RWPE1 (cell line): ENCODE measurements around the gene FMNL1.
"Not testable (repeated sequence)": the region's sequence is repeated elsewhere in the genome, so short reads cannot be mapped to it uniquely, and the experiment has no call there.

Experiments used
- CTCF ChIA-PET: fragments of 350-600 bp; sonication (Branson Sonifier 250); formaldehyde crosslinking; extraction: SDS; loops from one replicate; lab custom pipeline; 2021; lab: Yijun Ruan, JAX
- POLR2A ChIA-PET: fragments of 400-600 bp; formaldehyde crosslinking; extraction: SDS; loops from one replicate; lab custom pipeline; 2020; ENCODE audit warnings: antibody characterized with exemption; ENCODE audit not compliant: low non-redundant PET; lab: Yijun Ruan, JAX
- DNase-seq: peaks from one replicate; pipeline ENCODE4 v3.0.0; 2012; ENCODE audit warnings: low spot score
- H3K27ac ChIP-seq: fragments of 450-650 bp; 2 replicates; pipeline ENCODE4 v1.5.1; 2017
- CTCF ChIP-seq: fragments of 450-650 bp; conservative IDR thresholded peaks from 2 replicates; pipeline ENCODE4 v1.5.1; 2017; ENCODE audit warnings: low read depth, mild to moderate bottlenecking

The FMNL1 gene

GRCh38 chr17:45251931-45252330 lies 30.2 kb downstream of the FMNL1 start:
- ChIA-PET CTCF (interaction anchor here (1.8 kb wide), 1 partner anchor 33 kb away, joined by 7 read pairs; no protein-coding TSS in a partner anchor), POLR2A (no interaction called here)
- H3K27ac ChIP-seq, result no peak overlapping the region
- no peak for DNase-seq
- no peak for TF ChIP-seq CTCF

- CTCF ChIA-PET, result interaction anchor here (1.8 kb wide), 1 partner anchor 34 kb away, joined by 7 read pairs; no protein-coding TSS in a partner anchor
- DNase-seq, H3K27ac ChIP-seq, POLR2A ChIA-PET: not testable (repeated sequence)
Measured at GRCh38 chr17:45253237-45253636, 31.6 kb downstream of the FMNL1 start.

DNA sequence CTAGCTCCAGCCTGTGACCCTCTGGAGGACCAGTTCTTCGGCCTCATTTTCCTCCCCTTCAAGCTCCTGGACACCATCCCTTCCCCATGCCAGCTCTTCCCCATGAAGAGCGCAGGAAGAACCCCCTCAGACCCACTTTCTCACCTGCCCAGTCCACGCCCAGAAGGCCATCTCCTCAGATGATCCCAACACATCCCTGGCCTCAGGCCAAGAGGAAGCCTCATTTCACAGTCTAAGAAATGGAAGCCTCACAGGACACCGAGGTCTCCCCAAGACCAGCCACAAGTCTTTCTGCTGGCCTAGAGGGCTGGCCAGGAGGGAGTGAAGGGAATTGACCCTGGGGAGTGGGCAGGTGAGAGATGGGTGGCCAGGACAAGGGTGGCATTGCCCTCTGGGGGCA lies 32.2 kb downstream of the FMNL1 start:
- H3K27ac ChIP-seq, result no peak overlapping the region
- POLR2A ChIA-PET, result no interaction called here
- no peak for TF ChIP-seq CTCF
- DNase-seq, result no peak
- CTCF ChIA-PET, result interaction anchor here (0.8 kb wide), 1 partner anchor 12 kb away, joined by 3 read pairs; no protein-coding TSS in a partner anchor

- ChIA-PET POLR2A (no interaction called here), CTCF (interaction anchor here (0.5 to 1.2 kb wide), 3 partner anchors 36 to 109 kb away, joined by 3 read pairs; no protein-coding TSS in a partner anchor)
- DNase-seq, result no peak
- no peak for TF ChIP-seq CTCF
- H3K27ac ChIP-seq, result no peak overlapping the region
Measured at GRCh38 chr17:45255358-45255757, 33.7 kb downstream of the FMNL1 start.

GRCh38 chr17:45256114-45256966 lies 34.7 kb downstream of the FMNL1 start:
- ChIA-PET CTCF (interaction anchor here (0.5 to 1.2 kb wide), 7 partner anchors 19 to 135 kb away, joined by 3 to 6 read pairs (median 3); no protein-coding TSS in a partner anchor), POLR2A (no interaction called here)
- TF ChIP-seq CTCF, result no peak
- DNase-seq, result no peak
- no peak overlapping the region for H3K27ac ChIP-seq

- no peak overlapping the region for H3K27ac ChIP-seq
- TF ChIP-seq CTCF, result no peak
- DNase-seq, result no peak
- ChIA-PET CTCF (interaction anchor here (0.6 to 1.1 kb wide), 4 partner anchors 20 to 134 kb away, joined by 3 to 6 read pairs (median 3); no protein-coding TSS in a partner anchor), POLR2A (no interaction called here)
Measured at GRCh38 chr17:45257115-45257514, 35.4 kb downstream of the FMNL1 start.

- TF ChIP-seq CTCF, result no peak
- POLR2A ChIA-PET, result interaction anchor here (0.6 to 0.8 kb wide), 3 partner anchors 11 to 104 kb away, joined by 3 to 10 read pairs (median 3); no protein-coding TSS in a partner anchor
- CTCF ChIA-PET, result interaction anchor here (1.0 kb wide), 1 partner anchor 126 kb away, joined by 3 read pairs; no protein-coding TSS in a partner anchor
- DNase-seq, result no peak
- H3K27ac ChIP-seq, result no peak overlapping the region
Measured at GRCh38 chr17:45258981-45259380, 37.3 kb downstream of the FMNL1 start.
